Hematopoietic multipotent progenitor cell treated with erythropoietin and hydrocortisone succinate and interleukin-3 and kit ligand, for 4 days (in vitro differentiated cells): Measurements from ENCODE around the gene PAK2.
"Not testable (repeated sequence)": the region's sequence is repeated elsewhere in the genome, so short reads cannot be mapped to it uniquely, and the experiment has no call there.

Experiments used
- DNase-seq: peaks from one replicate; pipeline ENCODE4 v3.0.0-alpha.2; 2015

PAK2 gene

DNA sequence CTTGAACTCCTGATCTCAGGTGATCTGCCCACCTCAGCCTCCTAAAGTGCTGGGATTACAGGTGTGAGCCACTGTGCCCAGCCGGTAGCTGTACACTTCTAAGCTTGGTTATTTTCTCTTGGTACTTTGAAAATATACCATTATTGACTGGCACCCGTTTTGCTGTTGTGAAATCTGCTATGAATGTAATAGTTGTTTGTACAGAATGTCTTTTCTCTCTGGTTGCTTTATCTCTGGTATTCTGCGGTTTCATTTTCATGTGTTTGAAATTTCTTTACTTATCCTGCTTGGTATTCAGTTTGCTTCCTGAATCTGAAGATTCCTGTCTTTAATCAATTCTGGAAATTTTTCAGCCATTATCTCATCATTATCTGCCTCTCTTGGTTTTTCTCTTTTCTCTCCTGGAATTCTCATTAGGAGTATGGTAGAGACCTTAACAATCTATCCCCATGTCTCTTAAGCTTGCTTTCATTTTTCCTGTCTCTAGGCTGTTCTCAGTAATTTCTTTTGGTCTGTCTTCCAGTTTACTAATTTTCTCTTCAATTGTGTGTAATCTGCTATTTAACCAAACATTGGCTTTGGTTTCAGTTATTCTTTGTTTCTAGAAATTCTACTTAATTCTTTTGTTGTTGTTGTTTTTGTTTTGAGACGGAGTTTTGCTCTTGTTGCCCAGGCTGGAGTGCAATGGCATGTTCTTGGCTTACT, 2.8 kb upstream of the PAK2 start:
- DNase-seq, result no peak

DNA sequence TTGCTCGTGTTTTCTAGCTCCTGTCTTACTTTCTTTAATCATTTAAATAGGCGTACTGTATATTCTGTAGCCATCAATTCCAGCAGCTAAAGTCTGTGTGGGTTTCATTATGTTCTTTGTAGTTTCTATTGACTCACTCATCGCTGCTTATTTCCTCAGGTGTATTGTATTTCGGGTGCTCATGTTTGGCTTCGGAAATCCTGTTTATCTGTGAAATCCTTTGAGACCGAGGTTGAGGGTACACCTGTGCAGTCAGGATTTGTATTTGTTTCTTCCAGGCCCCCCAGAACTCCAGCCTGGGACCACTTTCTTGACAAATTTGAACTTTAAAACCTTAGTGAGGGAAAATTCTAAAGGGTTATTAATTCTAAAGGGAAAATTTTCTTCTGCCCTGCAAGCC, 2.0 kb upstream of the PAK2 start:
- no peak for DNase-seq

DNA sequence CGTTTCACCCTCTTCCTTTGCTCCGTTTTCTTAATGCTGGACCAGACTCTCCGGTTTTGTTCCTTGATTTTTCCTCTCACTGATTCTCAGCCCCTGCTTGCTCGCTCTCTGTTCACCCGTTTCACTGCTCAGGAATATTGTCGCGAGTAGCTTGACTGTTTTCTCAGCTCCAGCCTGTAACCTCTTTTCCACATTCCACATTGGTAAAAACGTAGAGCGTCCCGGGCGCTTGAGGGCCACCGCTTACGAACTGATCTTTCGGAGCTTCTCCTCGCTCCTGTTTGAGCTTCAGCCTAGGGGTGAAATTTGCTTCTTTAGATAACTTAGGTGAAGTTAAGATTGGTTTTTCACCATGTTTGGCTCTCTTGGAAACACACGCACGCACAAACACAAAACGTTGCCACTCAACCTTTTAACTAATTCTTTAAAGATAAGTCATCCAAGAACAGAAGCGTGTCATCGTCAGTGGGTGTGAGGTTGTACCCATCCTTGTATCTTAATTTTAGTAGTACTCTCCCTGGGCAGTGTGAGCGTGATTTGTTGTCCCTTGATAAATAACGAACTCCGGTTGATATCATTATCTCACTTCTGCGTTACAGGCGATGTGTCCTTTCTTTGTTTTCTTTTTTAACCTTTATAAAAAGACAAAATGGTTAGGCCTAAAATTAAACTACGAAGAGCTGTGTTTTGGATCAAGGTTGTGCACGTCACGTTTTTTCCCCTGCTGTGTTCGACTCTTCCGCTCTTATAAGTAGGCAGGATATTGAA, 1.0 kb downstream of the PAK2 start:
- DNase-seq, result peak; percentile 56

DNA sequence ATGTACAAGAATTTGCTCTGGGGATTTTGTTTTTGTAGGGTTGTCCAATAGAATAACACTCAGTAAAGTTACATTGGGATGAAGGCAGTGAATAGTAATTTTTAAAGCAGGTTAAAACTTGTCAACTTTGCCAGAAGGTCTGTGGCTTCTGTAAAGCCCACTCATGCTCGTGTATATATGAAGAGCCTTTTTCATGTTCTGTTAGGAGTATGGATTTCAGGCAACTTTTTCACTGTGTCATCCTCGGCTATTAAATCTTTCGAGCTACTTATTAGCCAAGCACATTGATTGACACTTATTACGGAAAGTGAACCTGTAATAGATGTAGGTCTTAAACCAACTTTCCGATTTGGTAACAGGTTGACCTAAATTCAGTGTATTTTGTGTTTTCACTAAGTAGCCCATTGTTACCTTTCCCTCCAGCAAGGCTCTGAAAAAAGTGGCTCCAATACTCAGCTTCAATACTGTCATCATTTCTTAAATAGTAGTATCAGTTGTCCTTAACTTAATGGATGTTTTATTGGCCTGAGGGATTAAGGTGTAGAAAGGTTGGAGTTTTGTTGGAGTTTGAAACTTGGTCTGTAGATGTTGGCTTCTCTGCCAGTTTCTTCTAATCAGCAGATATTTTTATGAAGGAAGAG, 1.7 kb downstream of the PAK2 start:
- DNase-seq, result no peak

DNA sequence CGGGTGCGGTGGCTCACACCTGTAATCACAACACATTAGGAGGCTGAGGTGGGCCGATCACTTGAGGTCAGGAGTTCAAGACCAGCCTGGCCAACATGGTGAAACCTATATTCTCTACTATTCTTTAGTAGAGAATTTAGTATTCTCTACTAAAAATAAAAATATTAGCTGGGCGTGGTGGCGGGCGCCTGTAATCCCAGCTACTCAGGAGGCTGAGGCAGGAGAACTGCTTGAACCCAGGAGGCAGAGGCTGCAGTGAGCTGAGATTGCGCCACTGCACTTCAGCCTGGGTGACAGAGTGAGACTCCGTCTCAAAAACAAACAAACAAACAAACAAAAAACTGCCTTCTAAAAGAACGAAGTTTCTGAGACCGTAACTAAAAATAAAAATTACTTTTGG, 3.9 kb downstream of the PAK2 start:
- DNase-seq, result not testable (repeated sequence)

DNA sequence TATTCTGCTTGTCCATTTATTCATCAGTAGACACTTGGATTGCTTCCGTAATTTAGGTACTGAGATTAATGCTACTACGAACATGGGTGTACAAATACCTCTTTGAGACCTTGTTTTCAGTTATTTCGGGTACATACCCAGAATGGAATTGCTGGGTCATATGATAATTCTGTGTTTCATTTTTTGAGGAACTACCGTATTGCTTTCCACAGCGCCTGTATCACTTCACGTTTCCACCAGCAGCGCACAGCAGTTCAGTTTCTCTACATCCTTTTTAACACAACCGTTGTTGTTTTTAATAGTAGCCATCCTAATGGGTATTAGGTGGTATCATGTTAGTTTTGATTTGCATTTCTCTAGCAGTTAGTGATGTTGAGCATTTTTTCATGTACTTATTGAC, 9.5 kb downstream of the PAK2 start:
- no peak for DNase-seq

DNA sequence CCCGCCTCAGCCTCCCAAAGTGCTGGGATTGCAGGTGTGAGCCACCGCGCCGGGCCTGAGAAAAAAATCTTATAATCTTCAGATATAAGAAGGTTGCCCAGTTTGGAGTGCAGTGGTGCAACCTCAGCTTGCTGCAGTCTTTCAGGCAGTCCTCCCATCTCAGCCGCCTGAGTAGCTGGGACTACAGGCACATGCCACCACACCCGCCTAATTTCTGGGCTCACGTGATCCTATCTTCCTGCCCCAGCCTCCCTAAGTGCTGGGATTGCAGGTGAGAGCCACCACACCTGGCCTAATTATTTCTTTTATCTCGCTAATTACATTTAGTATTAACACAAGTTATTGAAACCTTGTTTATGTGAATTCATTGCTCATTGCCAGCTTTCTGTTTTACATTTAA, 13.5 kb downstream of the PAK2 start:
- peak; percentile 18 for DNase-seq

DNA sequence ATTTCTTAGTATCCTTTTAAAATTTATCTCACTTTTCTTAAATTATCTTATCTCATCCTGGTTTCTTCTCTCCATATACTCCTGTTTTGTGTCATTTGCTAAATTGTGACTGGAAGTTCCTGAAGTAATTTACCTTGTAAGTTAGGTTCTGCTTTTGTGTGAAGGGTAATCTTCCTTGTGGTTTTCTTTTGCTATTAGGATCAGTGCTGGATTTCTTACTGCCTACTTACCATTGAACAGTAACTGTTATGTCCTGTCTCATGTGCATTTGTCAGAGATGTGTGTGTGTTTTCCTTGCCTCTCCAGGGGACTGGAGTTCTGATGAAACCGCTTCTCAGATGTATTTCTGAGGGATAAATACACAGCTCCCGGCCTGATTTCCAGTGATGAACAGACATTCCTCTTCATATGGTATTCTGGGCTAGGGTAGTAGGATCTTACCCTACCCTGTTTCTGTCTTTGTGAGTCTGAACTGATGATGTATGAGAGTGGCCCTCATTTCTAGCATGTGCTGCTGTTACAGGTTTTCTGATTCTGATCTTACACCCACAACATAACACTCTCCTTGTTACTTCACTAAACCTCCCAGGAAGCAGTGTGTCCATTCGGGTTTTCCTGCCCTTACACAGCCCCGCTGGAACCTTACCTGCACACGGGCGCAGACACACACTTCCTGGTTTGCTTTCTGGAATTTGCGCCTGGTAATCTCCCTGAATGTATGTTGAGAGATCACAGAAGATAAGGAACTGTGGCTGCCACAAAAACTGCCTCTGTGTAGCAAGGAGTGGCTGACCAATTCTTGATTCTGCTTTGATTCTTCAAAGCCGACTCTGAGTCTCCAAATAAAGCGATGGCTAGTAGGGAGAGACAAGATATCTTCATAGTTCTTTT, 14.7 kb downstream of the PAK2 start:
- DNase-seq, result peak; percentile 47

DNA sequence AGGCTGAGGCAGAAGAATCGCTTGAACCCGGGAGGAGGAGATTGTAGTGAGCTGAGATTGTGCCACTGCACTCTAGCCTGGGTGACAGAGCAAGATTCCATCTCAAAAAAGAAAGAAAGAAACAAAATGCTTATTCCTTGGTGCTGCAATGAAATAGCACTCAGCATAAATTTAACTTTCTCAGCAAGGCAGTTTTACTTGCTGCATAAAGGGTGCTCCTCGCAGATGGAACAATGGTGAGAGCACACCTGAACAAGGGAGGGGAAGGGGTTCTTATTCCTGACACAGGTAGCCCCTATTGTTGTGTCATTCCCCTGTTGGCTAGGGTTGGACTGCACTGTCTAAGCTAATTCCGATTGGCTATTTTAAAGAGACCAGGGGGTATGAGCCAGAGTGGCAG, 17.1 kb downstream of the PAK2 start:
- DNase-seq, result peak; percentile 46

DNA sequence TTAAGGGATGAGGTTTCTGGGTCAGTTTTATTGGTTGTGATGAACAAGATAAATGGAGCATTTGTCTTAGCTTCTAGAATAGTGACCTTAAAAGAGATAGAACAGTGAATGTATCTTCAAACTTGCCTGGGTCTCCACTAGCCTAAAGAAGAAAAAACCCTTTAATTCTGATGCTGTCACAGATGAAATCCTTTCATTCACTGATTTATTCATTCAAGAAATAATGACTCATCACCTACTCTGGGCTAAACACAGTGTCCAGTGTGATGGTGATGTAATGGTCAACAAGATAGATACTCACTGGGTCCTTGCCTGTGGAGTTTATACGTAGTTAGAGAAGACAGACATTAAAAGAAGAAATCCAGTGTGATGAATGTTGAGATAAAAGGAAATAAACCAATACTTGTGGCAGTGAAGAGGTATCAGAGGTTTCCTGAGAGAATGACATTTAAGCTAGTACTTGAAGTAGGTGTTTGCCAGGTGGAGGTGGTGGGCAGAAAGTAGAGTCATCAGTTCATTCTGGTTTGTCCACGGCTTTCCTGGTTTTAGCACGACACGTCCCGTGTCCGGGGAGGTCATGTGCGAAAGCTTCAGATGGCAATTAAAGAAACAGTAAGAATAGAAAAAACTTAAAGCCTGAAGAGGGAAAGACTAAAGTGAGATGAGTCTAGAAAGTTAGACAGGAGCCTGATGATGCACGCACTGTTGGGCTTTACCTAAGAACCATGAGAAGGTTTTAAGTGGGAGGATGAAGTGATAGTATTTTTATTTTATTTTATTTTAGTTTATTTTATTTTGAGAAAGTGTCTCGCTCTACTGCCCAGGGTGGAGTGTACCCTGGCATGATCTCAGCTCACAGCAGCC, 18.5 kb downstream of the PAK2 start:
- no peak for DNase-seq

DNA sequence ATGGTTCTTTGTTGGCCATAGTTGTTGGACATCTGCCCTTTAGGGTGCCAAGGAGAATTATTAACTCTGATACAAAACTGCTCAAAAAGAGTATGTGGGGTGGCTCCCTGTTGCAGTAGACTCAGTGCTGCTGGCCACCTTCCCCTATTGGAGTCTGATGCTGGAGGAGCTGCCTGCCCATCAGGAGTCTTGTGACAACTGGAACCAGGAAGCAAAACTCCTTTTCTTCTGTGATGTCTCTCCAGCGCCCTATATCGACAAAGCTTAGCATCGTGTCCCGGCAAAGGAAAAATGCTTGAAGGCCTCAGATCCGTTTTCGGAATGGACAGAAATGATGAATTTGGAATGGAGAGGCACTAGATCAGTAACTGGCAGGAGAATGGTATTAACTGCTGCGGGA, 23.5 kb downstream of the PAK2 start:
- DNase-seq, result no peak

DNA sequence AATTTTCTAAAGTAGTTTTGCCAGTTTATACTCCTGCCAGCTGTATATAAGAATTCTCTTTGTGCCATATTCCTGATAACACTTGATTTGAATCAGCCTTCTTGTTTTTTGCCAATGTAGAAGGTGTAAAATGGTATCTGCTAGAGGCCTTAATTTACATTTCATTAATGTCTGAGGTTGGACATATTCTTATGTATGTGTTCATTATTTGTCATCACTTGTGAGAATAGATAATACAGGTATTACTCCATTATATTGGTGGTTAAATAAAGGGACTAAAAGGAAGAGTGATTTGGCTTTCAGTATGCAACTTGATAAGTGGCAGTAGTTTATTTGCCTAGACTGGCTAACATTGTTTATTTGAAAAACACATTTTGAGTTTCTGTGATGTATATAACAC, 25.8 kb downstream of the PAK2 start:
- no peak for DNase-seq

DNA sequence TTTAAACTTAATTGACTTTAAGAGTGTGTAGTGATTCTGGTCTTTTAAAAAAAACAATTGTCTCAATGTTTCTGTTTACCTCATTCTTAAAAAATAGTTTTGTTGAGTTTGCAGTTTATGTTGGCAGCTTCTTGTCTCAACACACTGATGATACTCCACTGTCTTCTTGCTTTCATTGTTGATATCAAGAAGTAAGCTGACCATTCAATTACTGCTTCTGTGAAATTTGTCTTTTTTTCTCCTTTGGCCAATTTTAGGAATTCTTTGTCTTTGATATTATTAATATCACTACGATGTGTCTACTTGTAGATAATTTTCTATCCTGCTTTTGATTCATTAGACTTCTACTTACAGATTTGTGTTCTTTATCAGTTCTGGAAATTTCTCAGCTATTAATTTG, 31.4 kb downstream of the PAK2 start:
- DNase-seq, result no peak

DNA sequence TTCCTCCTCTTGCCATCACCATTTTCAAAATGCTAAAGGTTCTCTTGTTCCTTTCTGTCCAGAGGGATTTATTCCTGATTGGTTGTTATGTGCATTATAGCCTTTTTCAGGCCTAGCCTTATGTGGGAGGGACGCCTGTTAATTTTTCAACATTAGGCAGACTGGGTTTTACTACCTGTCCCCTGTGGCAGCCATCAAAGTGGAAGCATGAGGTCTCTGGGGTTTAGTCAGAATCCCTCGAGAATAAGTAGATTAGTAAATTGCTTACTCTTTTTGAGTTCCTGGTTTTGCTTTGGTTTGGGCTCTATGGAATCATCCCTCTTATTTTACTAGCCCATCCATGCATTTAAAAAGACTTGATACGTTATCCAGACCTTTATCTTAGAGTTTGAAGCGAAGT, 32.4 kb downstream of the PAK2 start:
- no peak for DNase-seq

DNA sequence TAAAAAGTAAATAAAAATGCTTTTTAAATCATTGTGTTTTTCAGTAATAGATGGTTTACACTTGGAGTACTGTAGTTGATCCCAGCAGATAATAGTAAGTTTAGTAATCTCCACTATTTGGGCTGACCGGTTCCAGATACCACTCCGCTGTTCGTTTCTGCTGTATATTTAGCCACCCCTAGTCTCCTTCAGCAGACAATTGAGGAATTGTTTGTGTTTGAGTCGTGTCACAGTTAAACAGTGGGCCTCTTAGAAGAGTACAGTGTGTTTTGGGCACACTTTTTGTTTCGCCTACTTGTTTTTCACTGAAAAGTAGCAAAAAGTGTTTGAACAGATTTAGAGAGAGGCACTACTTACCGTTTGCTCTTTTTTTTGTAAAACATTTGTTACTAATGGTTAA, 33.2 kb downstream of the PAK2 start:
- DNase-seq, result no peak

DNA sequence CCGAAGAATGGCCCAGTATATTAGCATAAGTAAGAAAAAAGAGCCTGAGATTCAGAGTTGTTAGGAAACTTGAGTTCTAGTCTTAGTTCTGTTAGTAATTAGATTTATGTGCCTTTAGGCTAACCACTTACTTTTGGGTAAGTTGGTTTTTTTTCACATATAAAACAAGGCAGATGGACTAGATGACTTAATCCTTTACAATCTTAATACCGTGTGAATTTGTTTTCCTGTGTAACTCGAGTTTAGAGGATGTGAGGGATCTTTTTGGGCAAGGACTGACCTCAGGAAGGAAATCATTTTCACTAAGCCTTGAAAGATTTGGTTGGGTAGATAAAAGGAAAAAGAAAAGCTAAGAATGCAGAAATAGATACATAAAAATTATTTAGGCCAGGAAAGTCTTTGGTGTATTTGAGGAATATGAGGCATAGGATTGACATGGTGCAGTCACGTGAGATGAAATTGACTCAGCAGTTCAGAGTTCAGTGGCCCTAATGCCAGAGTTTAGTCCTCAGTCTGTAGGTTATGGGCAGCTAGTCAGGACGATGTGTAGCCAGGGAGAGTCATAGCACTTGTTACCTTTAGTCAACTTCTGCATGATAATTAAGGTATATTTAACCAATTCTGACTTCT, 34.6 kb downstream of the PAK2 start:
- peak; percentile 20 for DNase-seq

DNA sequence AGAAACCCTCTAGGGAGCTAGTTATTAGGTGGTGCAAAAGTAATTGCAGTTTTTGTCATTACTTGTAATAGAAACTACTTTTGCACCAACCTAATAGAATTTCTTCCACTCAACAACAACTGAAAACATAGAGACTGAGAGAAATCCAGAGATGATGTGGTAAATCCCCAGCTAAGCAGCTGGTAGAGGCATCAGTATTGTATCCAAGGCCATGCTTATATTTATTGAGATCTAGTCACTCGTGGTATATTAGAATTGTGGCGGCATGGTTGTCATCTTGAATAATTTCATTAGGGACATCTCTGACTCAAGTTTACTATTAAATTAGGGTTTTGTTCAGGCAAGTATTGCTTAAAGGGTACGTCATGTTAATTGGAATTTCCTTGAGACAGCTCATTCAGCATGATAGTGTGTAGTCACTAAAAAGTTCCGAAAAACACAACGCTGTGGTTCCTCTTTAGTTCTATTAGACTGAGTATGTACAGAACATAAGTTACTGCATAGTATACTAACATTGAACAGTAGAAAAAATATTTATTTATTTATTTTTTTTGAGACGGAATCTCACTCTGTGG, 35.3 kb downstream of the PAK2 start:
- no peak for DNase-seq

DNA sequence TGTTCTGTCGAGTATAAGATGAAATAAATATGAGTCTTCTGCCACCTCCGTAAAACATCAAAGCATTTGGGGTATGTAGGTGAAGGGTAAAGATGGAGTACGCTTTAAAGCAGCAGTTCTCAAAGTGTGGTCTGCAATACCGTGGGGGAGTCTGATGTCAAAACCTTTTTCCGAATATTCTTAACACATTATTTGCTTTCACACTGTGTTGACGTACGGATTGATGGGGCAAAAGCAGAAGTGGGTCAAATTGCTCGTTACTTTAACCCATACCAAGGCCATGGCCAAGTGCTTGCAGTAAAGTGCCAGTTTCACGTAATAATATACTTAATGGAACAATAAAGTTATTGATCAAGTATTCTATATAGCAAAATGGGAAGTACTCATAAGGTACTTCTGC, 36.3 kb downstream of the PAK2 start:
- DNase-seq, result no peak

DNA sequence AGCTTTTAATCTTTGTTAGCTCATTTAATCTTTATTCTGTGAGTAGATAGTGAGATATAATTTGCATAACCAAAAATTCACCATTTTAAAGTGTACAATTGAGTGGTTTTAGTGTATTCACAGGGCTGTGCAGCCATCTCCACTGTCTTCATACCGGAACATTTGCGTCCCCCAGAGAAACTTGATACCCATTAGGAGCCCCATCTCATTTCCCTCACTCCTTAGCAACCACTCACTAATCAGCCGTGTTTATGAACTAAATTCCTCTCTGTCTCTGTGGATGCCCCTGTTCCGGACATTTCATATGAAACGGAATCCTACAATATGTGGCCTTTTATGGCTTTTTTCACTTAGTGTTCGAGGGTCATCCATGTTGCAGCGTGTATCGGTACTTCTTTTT, 38.2 kb downstream of the PAK2 start:
- no peak for DNase-seq

DNA sequence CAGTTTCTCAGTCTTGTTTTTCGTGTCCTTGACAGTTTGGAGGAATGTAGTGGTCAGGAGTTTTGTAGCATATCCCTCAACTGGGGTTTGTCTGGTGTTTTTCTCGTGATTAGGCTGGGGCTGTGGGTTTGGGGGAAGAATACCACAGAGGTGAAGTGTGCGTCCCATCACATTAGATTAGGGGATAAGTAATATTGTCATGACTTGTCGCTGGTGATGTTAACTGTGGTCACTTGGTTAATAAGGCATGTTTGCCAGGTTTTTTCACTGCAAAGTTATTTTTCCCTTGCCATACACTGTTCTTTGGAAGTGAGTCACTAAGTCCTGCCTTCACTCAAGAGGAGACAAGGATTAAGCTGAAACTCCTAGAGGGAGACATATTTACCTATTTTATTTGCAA, 39.1 kb downstream of the PAK2 start:
- DNase-seq, result no peak

DNA sequence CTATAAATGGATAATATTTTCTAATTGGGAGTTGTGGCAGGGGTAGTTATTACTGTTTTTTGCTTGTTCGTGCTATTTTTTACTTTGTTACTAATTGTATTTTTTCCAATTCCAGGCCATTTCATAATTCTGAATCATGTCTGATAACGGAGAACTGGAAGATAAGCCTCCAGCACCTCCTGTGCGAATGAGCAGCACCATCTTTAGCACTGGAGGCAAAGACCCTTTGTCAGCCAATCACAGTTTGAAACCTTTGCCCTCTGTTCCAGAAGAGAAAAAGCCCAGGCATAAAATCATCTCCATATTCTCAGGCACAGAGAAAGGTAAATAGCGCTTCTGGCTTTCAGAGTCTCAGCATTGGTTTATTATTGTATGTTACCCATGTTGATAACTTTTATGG, 42.9 kb downstream of the PAK2 start:
- no peak for DNase-seq
